Cardiac muscle cell (in vitro differentiated cells and primary cell): Measurements from ENCODE around the gene CGNL1. TPM values are rescaled to one million over a fixed set of nuclear protein-coding genes. Genes with fewer than 3 reads are reported as not detected.
A peak's percentile ranks its signal among the peaks of the same experiment; 100 is the strongest.

Source experiments
- DNase-seq, 2 donors: peaks; one replicate each; pipeline versions ENCODE4 v3.0.0 to v3.0.0-alpha.2; 2010 to 2017; ENCODE audit warnings: low read depth in 1 of 2, low spot score in 1 of 2
- H3K27ac ChIP-seq: fragments of 200-600 bp; sonication (generic); 2 replicates; pipeline ENCODE4 v1.5.1; 2016
- H3K27me3 ChIP-seq: fragments of 200-600 bp; sonication (generic); 2 replicates; pipeline ENCODE4 v1.6.0; 2016; ENCODE audit warnings: control low read depth
- H3K36me3 ChIP-seq: fragments of 200-600 bp; sonication (generic); 2 replicates; pipeline ENCODE4 v1.5.1; 2016; ENCODE audit warnings: control low read depth
- H3K4me1 ChIP-seq: fragments of 200-600 bp; sonication (generic); 2 replicates; pipeline ENCODE4 v1.8.1; 2017; ENCODE audit warnings: low read depth, mild to moderate bottlenecking, mixed run types
- H3K4me3 ChIP-seq: fragments of 200-600 bp; sonication (generic); 2 replicates; pipeline ENCODE4 v1.5.1; 2016; ENCODE audit warnings: mild to moderate bottlenecking
- H3K9me3 ChIP-seq: fragments of 200-600 bp; sonication (generic); 2 replicates; pipeline ENCODE4 v1.5.1; 2017; ENCODE audit warnings: low read depth, mild to moderate bottlenecking, control low read depth
- polyA plus RNA-seq: library from polyadenylated mRNA; unstranded; fragments of >200 nt; fragmentation: Nextera tagmentation; extraction: Ambion mirVana; gene quantifications from 2 replicates; pipeline ENCODE4 v1.2.1, GENCODE V29; 2016
- total RNA-seq: library from RNA; depleted of rRNA; stranded (reverse); fragments of >200 nt; gene quantifications from 2 replicates; pipeline ENCODE4 v1.2.3, GENCODE V29; 2016
- TF ChIP-seq, protein P1 (sequence below): IDR thresholded peaks from 2 replicates; pipeline ENCODE4 v1.5.1; 2012; ENCODE audit warnings: low read depth, mild to moderate bottlenecking, low read length

Gene CGNL1
- total and polyA plus RNA-seq, 2 experiments from 2014 or later = 62.9 to 134 TPM

DNA sequence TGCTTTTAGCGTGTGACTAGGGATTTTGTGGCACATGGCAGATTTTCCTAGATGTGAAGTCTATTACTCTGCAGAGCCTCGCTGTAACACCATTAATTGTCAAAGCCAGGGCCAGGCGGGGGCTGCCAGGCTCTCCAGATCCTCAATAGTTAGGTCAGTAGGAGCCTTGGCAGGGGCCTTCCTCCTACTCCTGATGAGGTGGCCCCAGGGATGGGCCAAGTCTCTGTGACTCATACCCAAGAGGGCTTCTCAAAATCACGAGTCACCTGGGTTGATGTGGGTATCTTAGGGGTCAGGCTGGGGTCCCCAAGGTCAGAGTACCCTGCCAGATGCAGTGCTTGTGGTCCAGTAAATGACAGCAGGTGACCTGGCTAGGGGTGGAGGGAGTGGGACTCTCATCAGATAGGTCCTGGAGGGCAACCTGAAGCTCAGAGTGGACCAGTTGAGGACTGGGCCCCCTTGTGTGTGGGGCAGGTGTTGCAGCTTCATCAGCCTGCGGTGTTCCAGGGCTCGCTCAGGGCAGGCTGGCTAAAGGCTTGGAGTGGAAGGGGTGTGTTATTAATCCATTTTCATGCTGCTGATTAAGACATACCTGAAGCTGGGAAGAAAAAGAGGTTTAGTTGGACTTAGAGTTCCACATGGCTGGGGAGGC, 126.9 kb downstream of the CGNL1 start:
- TF ChIP-seq, protein P1, sequence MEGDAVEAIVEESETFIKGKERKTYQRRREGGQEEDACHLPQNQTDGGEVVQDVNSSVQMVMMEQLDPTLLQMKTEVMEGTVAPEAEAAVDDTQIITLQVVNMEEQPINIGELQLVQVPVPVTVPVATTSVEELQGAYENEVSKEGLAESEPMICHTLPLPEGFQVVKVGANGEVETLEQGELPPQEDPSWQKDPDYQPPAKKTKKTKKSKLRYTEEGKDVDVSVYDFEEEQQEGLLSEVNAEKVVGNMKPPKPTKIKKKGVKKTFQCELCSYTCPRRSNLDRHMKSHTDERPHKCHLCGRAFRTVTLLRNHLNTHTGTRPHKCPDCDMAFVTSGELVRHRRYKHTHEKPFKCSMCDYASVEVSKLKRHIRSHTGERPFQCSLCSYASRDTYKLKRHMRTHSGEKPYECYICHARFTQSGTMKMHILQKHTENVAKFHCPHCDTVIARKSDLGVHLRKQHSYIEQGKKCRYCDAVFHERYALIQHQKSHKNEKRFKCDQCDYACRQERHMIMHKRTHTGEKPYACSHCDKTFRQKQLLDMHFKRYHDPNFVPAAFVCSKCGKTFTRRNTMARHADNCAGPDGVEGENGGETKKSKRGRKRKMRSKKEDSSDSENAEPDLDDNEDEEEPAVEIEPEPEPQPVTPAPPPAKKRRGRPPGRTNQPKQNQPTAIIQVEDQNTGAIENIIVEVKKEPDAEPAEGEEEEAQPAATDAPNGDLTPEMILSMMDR = no peak
- Histone ChIP-seq H3K27me3 (no peaks in the 10 kb centered on the region), H3K9me3 (no peaks in the 10 kb centered on the region), H3K36me3 (no peaks in the 10 kb centered on the region), H3K4me1 (peaks cover 90% of the 10 kb centered on the region), H3K27ac (peak overlapping the region; percentile 95), H3K4me3 (no peak overlapping the region)
- no peak for DNase-seq

DNA sequence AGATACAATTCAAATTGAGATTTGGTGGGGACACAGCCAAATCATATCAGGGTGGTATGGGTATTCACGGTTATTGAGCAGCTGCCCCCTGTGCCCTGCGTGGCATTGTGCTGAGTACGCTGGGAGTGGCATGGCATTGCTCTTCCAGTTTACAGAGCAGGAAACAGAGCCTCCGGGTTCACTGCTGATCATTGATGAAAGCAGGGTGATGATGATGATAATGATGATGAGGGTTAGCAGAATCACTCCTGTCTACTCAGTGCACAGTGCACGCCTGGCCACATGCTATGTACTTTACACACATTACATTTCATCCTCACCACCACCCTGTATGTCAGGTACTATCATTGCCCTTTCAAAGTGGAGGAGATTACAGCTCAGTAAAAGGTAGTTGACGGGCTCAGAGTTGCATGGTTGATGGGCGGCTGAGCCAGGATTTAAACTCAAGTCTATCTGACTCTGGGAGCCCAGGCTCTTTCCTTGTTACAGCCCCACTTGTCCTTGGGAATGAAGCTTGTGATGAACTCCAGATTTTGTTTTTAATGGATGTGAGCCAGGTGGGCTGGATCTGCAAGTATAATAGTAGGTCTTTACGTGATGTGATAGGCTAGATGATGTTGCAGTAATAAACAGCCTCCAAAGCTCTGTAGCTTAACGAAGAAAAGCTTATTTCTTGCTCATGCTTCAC, 127.8 kb downstream of the CGNL1 start:
- Histone ChIP-seq H3K27me3 (no peaks in the 10 kb centered on the region), H3K4me3 (no peak overlapping the region)

DNA sequence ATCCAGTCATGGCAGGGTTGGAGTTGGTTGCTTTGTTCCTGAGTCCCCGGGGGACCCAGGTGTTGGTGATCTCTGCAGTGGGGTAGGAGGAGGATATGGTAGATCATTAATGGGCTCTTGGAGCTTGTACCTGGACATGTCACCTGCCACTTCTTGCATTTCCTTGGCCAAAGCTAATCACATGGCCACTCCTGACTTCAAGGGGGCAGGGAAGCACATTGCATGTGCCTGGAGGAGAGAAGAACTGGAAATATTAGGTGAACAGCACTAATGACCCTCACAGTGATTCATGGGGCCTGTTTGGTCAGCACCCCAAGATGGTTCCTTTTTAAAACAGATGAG, 128.3 kb downstream of the CGNL1 start:
- no peaks in the 10 kb centered on the region for H3K36me3 ChIP-seq
- H3K4me3 ChIP-seq = no peak overlapping the region
- H3K27me3 ChIP-seq = no peaks in the 10 kb centered on the region
- no peaks in the 10 kb centered on the region for H3K9me3 ChIP-seq
- DNase-seq = no peak
- peak overlapping the region; percentile 95 for H3K27ac ChIP-seq
- TF ChIP-seq, protein P1 = no peak
- peaks cover 80% of the 10 kb centered on the region for H3K4me1 ChIP-seq

More for the DNA sequence above, 127.8 kb downstream of the CGNL1 start:
- Histone ChIP-seq H3K4me1 (peaks cover 85% of the 10 kb centered on the region), H3K9me3 (no peaks in the 10 kb centered on the region), H3K36me3 (no peaks in the 10 kb centered on the region), H3K27ac (peak overlapping the region; percentile 95)
- DNase-seq = peak; percentile 40 to 88
- TF ChIP-seq, protein P1 = no peak

DNA sequence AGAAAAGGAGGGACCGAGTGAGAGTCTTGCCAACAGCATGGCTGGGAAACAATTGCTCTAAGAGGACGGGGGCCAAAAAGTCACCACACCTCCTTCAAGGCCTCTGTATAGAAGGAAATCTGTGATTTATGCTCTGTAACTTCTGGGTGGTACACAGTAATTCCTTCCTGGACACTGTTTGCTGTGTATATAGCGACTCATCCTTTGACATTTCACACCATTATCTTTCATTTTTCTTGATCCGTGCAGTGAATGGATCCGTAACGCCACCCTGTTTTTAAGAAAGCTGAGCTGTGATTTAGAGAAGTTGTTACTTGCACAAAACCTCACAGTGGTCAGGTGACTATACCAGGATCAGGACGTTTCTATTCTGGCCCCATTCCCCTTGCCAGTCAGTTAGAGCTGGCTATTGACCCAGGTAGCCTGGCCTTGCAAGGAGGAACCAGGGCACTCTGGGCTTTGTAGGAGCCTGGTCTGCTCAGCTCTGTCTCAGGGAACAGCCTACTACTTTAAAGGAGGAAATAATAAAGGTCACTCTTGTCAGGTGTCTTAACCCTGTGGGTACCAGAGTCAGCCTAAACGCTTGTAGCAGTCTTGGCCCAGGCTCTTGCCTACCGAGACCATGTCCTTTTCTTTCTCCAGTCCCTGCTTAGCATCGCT, 128.9 kb downstream of the CGNL1 start:
- Histone ChIP-seq H3K27me3 (no peaks in the 10 kb centered on the region), H3K27ac (peak overlapping the region; percentile 95), H3K4me3 (no peak overlapping the region), H3K4me1 (peaks cover 74% of the 10 kb centered on the region), H3K9me3 (no peaks in the 10 kb centered on the region), H3K36me3 (no peaks in the 10 kb centered on the region)
- no peak for DNase-seq
- TF ChIP-seq, protein P1 = no peak

DNA sequence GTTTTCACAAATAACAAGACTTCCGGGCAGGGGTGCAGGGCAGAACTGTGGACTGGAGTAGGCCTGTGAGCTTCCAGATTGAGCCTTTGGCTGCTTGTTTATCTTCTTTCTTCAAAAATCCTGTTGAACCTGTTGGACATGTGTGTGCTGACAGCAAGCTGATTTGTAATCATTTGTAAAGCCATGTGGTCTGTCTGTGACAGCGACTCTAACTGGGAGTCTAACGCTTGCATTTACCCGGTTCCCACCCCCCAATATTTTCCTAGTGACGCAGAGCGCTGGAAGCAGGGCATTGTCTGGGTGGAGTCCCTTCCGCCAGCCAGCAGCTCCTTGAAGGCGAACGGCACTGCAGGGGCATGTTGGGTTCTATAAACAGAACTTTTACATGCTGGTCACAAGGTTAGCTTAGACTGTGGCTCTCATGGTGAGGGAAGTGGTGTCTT, 129.7 kb downstream of the CGNL1 start:
- no peak overlapping the region for H3K4me3 ChIP-seq
- H3K9me3 ChIP-seq = no peaks in the 10 kb centered on the region
- peaks cover 66% of the 10 kb centered on the region for H3K4me1 ChIP-seq
- peak; percentile 55 to 67 for DNase-seq
- H3K27ac ChIP-seq = peak overlapping the region; percentile 95
- H3K36me3 ChIP-seq = no peaks in the 10 kb centered on the region
- no peaks in the 10 kb centered on the region for H3K27me3 ChIP-seq
- TF ChIP-seq, protein P1 = no peak
